Measurements from ENCODE around the gene TM9SF1. TPM values are rescaled to one million over a fixed set of nuclear protein-coding genes. Genes with fewer than 3 reads are reported as not detected.

TM9SF1 gene
- total and polyA plus RNA-seq, 2 of the 13 experiments (the other 11 are each of a cell fraction or from before 2014, with no cell fraction given) = 83.2 to 110 TPM

DNA sequence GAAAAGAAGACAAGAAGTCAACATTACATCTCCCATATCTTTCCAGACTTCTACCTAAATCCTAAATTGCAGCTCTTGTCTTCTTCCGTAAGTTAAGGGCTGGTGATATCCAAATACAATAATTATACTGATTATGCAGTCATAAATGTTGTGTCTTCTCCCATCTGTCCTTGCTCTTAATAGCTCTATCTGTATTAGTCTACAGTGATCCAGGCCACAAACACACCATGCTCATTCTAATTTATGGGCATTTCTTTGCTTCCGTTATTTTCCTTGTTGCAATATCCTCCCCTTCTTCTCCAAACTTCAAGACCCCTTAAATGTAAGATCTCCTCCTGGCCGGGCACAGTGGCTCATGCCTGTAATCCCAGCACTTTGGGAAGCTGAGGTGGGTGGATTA is 24.3 kb upstream of the TM9SF1 start:
- Histone ChIP-seq H3K4me3 (replicated peaks in 1 of 3; ENCODE audit: insufficient read depth in 1 of 3, low read depth in 2 of 3, low read length in 3 of 3) (no peak overlapping the region), H3K27ac (ENCODE audit: extremely low read length, insufficient read depth, low read length) (no peak overlapping the region), H3K36me3 (replicated peaks in 1 of 2; ENCODE audit: control insufficient read depth in 1 of 2, insufficient read depth in 2 of 2, low read length in 2 of 2) (peaks cover 8 to 12% of the 10 kb centered on the region in 2 experiments; a peak in 4 of 5 replicates), H3K27me3 (ENCODE audit: control insufficient read depth in 1 of 2, insufficient read depth in 2 of 2, low read length in 2 of 2) (no peaks in the 10 kb centered on the region; a peak in 1 of 5 replicates), H3K9ac (ENCODE audit: insufficient read depth, low read depth, low read length) (no peak overlapping the region), H2AFZ (ENCODE audit: low read length) (no peak overlapping the region), H3K9me3 (ENCODE audit: low read length) (no peaks in the 10 kb centered on the region), H4K20me1 (ENCODE audit: insufficient read depth, low read length) (no peaks in the 10 kb centered on the region), H3K4me1 (ENCODE audit: insufficient read depth, low read length) (peaks cover 13% of the 10 kb centered on the region), H3K79me2 (ENCODE audit: insufficient read depth, low read length) (peaks cover 40% of the 10 kb centered on the region), H3K4me2 (ENCODE audit: low read depth, low read length) (no peak overlapping the region)
- in situ Hi-C loops (cut with HindIII; ENCODE audit: extremely low pct_ligation_motif_present, low pct_unique_long_range_greater_than_20kb) = no loop called here
- POLR2A ChIA-PET = interaction anchor here (1.3 to 4.2 kb wide), 2 partner anchors 11 to 22 kb away, joined by 7 to 26 read pairs; partner anchors contain the start of gene TINF2
- BruUV-seq (replicated peaks) = no TSS peak
- DNase-seq (ENCODE audit: low spot score) = no peak
- no peak for FAIRE-seq
- TF ChIP-seq ZNF317 (CRISPR knock-in tag; IDR thresholded peaks at IDR 0.05) = peak; percentile 63; the same call in 1 of the 2 replicates
- 0 out of 2 replicates have a peak, but pooled peaks have one; percentile 29 for TF ChIP-seq ZNF841 (CRISPR knock-in tag; IDR thresholded peaks at IDR 0.05; ENCODE audit: borderline replicate concordance)
- TF ChIP-seq HIVEP1 (CRISPR knock-in tag; IDR thresholded peaks at IDR 0.05) = no peak
- 0 out of 2 replicates have a peak, but pooled peaks have one; percentile 15 for TF ChIP-seq ZNF562 (CRISPR knock-in tag; IDR thresholded peaks at IDR 0.05; ENCODE audit: borderline replicate concordance)
- TF ChIP-seq ZFP36L1 (CRISPR knock-in tag; IDR thresholded peaks at IDR 0.05) = 0 out of 2 replicates have a peak, but pooled peaks have one; percentile 42
- TF ChIP-seq SSRP1 (CRISPR knock-in tag; IDR thresholded peaks at IDR 0.05) = 0 out of 2 replicates have a peak, but pooled peaks have one; percentile 80
- TF ChIP-seq ZNF766 (CRISPR knock-in tag; IDR thresholded peaks at IDR 0.05; ENCODE audit: borderline replicate concordance) = no peak
- 66% methylated on average over 3 of the region's 3 CpGs for WGBS (ENCODE audit: low lambda C conversion rate)
- intact Hi-C loops (cut with micrococcal nuclease; ENCODE audit: unreplicated experiment) = no loop called here
- no peak for ATAC-seq
- CTCF ChIA-PET (ENCODE audit: low intra/inter-chr PET ratio, low total read pairs) = no interaction called here

DNA sequence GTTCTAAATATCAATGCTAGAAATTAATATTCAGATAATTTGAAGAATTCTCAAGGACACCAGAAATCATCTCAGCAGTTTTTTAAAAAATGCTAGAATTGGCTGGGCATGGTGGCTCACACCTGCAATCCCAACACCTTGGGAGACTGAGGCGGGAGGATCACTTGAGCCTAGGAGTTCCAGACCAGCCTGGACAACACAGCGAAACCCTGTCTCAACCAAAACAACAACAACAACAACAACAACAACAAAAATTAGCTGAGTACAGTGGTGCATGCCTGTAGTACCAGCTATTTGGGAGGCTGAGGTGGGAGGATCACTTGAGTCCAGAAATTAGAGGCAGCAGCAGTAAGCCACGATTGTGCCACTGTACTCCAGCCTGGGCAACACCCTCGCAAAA is 23.8 kb upstream of the TM9SF1 start:
- CTCF ChIA-PET (ENCODE audit: low intra/inter-chr PET ratio, low total read pairs) = no interaction called here

More for the DNA sequence above, 23.8 kb upstream of the TM9SF1 start:
- Histone ChIP-seq H3K4me3 (replicated peaks in 1 of 3; ENCODE audit: insufficient read depth in 1 of 3, low read depth in 2 of 3, low read length in 3 of 3) (no peak overlapping the region), H3K4me2 (ENCODE audit: low read depth, low read length) (no peak overlapping the region), H3K4me1 (ENCODE audit: insufficient read depth, low read length) (peaks cover 17% of the 10 kb centered on the region), H4K20me1 (ENCODE audit: insufficient read depth, low read length) (no peaks in the 10 kb centered on the region), H3K27ac (ENCODE audit: extremely low read length, insufficient read depth, low read length) (no peak overlapping the region), H3K79me2 (ENCODE audit: insufficient read depth, low read length) (peaks cover 36% of the 10 kb centered on the region), H3K36me3 (replicated peaks in 1 of 2; ENCODE audit: control insufficient read depth in 1 of 2, insufficient read depth in 2 of 2, low read length in 2 of 2) (peaks cover 8 to 12% of the 10 kb centered on the region in 2 experiments; a peak in 4 of 5 replicates), H3K27me3 (ENCODE audit: control insufficient read depth in 1 of 2, insufficient read depth in 2 of 2, low read length in 2 of 2) (no peaks in the 10 kb centered on the region; a peak in 1 of 5 replicates), H2AFZ (ENCODE audit: low read length) (no peak overlapping the region), H3K9ac (ENCODE audit: insufficient read depth, low read depth, low read length) (no peak overlapping the region), H3K9me3 (ENCODE audit: low read length) (no peaks in the 10 kb centered on the region)
- in situ Hi-C loops (cut with HindIII; ENCODE audit: extremely low pct_ligation_motif_present, low pct_unique_long_range_greater_than_20kb) = no loop called here
- no peak for DNase-seq (ENCODE audit: low spot score)
- intact Hi-C loops (cut with micrococcal nuclease; ENCODE audit: unreplicated experiment) = no loop called here
- no TSS peak for BruUV-seq (replicated peaks)
- FAIRE-seq = no peak
- WGBS (ENCODE audit: low lambda C conversion rate) = 95% methylated on average over 4 of the region's 4 CpGs
- no peak for ATAC-seq
- TF ChIP-seq FOXP1 (IDR thresholded peaks at IDR 0.05) = peak; percentile 60; the same call in 1 of the 2 replicates
- no peak for TF ChIP-seq FOXP1 (CRISPR knock-in tag; IDR thresholded peaks at IDR 0.05)
- TF ChIP-seq ZNF766 (CRISPR knock-in tag; IDR thresholded peaks at IDR 0.05; ENCODE audit: borderline replicate concordance) = 0 out of 2 replicates have a peak, but pooled peaks have one; percentile 70
- TF ChIP-seq, protein P1, sequence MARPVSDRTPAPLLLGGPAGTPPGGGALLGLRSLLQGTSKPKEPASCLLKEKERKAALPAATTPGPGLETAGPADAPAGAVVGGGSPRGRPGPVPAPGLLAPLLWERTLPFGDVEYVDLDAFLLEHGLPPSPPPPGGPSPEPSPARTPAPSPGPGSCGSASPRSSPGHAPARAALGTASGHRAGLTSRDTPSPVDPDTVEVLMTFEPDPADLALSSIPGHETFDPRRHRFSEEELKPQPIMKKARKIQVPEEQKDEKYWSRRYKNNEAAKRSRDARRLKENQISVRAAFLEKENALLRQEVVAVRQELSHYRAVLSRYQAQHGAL (CRISPR knock-in tag; IDR thresholded peaks at IDR 0.05; ENCODE audit: not compliant biosample characterization) = peak; percentile 35
- no peak for TF ChIP-seq RFXANK (CRISPR knock-in tag; IDR thresholded peaks at IDR 0.05)
- POLR2A ChIA-PET = interaction anchor here (1.3 to 4.2 kb wide), 2 partner anchors 12 to 23 kb away, joined by 7 to 26 read pairs; partner anchors contain the start of gene TINF2
